Caki2 (cell line): ENCODE results near the gene HS3ST5. TPM values are rescaled to one million over a fixed set of nuclear protein-coding genes. Genes with fewer than 3 reads are reported as not detected.

ENCODE experiments used
- DNase-seq: peaks from one replicate; pipeline ENCODE4 v3.0.0-alpha.2; 2015; ENCODE audit warnings: low read depth
- in situ Hi-C: cut with HindIII; loops from 2 replicates; pipeline ENCODE4 v1.10.0; 2016; ENCODE audit warnings: low sequenced_read_pairs, low pct_unique_long_range_greater_than_20kb, mixed read lengths
- total RNA-seq: library from RNA; depleted of rRNA; stranded (reverse); fragments of >200 nt; shearing (Covaris generic); gene quantifications from 2 replicates; pipeline ENCODE4 v1.2.3, GENCODE V29; 2014; ENCODE audit warnings: low replicate concordance

HS3ST5 gene
- total RNA-seq, 1 experiment from 2014 or later = not detected

DNA sequence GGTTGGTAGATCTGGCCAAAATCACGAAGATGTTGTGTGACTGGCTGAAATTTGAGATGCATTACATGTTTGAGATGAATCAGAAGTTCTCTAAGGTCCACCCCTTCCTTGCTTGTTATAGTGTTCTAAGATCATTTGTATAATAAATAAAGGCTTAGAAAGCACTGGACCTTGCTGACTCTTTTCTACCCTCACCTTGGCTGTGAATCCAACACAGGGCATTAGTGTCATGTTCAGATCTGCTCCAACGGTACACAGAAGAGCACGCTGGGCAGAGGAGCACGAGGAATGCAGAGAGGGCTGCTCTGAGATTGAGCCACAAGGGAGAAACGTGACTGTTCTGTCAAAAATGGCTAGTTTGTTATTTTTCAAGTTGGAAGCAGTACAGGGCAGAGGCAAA, 202.4 kb downstream of the HS3ST5 start:
- DNase-seq = no peak
- in situ Hi-C loops = no loop called here

DNA sequence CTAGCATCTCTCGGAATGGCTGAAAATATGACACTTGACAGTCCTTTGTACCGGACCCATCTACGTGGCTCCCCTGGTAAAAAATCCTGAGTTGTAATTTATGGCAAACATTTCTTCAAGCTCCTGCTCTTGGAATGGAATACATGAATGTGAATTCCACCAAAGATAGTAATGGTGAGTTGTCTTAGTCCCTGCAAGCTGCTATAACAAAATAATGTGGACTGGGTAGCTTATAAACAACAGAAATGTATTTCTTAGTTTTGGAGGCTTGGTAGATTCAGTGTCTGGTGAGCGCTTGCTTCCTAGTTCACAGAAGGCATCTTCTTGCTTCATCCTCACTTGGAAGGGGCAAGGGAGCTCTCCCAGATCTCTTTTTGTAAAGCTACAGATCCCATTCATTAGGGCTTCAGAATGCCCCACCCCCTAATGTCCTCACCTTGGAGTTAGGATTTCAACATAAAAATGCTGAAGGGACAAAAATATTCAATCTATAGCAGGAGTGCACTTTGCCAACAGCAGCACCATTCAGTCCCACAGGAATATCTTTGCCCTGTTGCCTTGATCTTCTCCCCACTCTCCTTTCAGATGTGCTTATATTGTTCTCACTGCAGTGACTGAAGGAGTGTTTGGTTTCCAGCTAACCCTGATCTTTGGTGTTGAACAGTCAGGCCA, 204.1 kb downstream of the HS3ST5 start:
- in situ Hi-C loops = no loop called here
- no peak for DNase-seq

DNA sequence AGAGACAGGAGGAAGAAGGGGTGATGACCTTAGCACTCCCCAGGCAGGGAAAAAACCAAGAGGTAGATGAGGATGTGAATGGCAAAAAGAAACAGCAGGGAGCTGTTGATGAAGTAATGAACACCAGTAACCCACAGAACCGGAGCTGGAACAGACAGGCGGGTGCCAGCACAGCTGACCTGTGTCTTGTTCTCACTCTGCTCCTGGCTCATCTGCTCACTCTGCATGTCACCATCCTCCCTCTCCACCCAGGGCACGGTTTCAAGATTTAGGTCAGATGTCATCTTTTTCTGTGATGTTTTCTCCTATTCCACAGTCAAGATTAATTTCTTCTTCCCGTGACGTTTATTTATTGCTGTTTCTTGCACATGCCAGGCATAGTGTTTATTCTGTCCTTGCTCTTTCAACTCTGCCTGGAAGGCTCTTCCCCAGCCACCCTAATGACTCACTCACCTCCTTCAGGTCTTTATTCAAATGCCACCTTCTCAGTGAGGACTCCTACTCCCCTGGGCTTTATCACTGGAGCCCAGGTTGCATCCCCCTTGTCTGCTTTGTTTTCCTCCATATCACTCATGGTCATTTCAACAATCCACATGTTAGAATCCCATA, 207.4 kb downstream of the HS3ST5 start:
- in situ Hi-C loops = no loop called here
- no peak for DNase-seq

DNA sequence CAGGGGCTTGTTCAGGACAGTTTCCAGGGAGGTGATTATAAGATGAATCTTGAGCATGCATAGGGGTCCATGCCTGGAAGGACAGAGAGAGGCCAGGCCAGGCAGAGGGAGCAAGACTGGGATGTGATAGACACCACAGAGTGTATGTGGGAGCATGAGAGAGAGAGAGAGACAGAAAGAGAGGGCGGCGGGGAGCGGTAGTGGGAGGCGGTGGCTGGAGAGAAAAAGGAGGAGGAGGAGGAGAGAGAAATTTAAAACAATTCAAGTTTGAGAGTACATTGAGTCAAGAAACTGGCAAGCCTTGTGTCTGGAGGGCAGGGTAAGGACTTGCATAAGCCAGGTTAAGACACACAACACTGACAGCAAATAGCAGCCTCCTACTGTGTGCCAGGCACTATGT, 209.0 kb downstream of the HS3ST5 start:
- DNase-seq = no peak
- in situ Hi-C loops = no loop called here

DNA sequence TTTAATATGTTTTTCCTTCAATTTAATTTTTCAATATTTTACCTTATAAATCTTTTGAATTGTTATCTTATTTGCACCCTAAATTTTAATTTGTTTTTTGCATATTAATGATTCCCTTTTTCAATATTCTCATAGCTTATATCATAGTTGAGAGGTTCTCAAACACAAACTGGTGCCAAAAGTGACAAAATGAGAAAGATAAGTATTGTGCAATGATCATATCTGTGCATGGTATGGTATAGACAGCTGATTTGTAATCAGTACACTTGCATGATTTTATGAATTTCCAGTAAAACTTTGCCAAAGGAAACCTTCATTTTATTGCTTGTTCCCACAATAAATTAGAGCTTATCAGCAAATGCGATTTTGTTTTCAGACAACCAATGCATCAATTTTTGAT, 210.9 kb downstream of the HS3ST5 start:
- in situ Hi-C loops = no loop called here
- DNase-seq = no peak

DNA sequence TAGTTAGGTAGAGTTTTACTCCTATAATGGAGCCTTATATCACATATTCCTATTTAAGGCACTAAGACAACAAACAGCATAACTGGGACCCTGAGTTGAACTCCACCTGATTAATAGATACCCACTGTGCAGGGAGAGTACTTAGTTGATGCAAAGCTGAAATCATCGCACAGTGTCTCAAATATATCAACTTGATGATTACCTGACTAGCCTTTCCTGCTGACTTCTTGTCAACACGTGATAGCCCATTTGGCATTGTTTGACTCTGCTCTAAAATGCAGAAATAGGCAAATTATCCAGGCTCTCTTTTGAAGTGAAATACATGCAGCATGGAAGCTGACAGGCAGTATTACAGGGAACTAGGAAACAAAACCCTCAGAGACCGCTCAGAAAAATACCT, 217.2 kb downstream of the HS3ST5 start:
- in situ Hi-C loops = no loop called here
- DNase-seq = no peak

DNA sequence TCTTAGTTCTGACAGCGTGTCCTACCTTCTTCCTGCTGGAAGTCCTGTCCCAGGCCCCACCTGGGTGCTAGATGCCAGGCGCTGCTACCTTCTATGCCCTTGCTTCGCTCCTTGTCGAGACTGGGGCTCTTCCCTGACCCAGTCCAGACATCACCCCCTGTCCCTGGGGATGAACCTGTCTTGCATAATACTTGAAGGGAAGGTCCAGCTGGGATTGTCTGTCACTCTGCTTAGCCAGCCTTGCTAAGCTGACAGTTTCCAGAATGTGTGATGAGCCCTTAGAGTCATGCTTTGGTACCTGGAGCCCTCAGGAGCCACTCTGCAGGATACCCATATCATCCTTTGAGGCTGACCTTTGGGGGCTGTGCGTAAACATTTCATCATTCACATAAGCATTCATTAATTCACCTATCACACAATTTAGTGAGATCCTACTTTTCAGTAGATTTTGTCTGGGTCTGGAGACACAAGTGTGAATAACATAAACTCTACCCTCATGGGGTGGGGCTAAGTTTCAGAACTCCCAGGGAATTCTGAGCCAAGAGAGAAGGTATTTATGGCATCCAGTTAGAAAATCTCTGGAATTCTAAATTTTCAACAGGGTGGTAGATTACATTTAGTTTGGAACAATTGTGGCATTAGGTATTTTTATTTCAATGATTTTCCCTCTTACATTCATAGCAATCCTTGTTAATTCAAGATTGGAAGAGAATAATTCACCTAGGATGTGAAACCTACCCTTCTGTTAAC, 220.7 kb downstream of the HS3ST5 start:
- no peak for DNase-seq
- in situ Hi-C loops = no loop called here

DNA sequence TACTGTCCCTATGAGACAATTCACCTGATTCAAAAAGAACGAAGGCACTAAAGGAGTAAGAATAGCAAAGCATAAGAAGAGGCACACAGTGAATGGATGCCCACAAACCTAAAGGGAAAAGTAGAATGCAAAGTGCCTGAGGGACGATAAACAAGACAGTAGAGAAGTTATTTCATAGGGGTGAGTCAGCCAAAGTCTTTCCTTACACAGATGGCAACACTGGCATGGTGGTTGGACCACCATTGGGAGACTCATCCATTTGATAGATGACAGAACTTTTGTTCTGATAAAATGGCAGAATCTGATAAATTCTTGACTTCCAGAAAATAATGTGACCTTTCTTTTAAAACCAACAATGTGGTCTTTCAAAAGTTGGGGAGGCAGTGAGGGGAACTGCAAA, 223.8 kb downstream of the HS3ST5 start:
- in situ Hi-C loops = no loop called here
- no peak for DNase-seq

DNA sequence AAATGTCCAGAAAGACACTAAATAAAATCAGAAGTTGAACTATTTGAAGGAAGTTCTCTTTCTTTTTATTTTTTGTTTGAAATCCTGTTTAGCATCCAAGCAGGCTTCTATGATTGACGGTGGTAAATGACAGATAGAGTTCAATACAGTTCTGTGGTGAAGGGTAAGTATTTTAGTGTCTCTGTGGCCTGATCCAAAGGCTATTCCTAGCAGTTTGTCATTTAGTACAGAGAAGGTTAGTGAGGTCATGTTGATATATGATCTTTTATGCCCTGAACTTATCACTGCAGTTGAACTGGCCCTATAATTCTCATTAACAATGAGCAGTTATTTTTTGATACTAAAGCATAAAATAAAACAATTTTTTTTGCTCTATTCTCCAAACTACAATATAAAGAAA, 227.2 kb downstream of the HS3ST5 start:
- no peak for DNase-seq
- in situ Hi-C loops = no loop called here

DNA sequence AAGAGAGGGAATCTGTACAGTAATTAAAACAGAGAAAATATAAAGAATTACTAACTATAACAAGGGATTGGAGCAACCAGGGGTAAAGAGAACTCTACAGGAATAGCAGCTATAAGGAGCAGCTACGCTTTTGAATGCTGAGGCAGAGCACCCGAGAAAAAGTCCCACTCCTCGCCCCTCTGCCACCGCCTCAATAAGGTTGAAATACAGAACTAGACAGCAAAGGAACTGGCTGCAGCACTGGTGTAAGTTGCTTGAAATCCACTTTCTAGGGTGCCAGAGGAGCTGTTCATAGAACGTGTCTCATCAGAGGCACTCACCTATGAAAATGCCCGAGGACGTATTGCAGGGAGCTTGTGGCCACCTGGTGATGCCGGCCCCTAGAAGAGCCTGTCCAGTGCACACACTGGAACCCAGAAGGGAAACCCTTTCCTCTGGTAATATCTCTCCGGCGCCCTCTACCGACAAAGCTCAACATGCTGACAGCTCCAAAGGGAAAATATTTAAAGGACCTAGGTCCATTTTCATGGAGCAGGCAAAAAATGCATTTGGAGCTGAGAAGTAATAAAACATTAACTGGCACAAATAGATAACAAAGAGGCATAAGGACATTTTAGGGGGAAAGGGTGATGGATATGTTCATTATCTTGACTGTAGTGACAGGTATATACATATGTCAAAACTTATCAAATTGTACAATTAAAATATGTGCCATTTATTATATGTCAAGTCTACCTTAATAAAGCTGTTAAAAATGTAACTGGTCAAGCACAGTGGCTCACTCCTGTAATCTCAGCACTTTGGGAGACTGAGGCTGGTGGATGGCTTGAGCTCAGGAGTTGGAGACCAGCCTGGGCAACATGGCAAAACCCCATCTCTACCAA, 234.5 kb downstream of the HS3ST5 start:
- in situ Hi-C loops = no loop called here
- DNase-seq = peak; percentile 26

DNA sequence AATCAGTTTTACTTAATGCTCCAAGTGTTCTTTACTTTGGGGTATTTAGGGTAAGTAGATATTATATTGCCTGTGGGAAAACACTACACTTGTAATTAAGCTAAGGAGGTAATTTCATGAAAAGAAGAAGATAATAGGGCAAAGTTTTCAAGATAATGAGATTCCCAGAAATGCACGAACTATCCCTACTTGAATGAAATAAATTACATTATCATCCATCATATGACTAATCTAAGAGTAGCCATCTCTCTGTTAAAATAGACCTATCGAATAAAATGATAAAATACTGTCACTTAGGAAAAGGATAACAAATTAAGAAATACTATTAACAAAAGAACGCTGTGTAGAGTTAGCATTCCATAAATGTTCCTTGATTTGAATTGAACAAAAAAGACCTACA, 236.8 kb downstream of the HS3ST5 start:
- in situ Hi-C loops = no loop called here
- no peak for DNase-seq

DNA sequence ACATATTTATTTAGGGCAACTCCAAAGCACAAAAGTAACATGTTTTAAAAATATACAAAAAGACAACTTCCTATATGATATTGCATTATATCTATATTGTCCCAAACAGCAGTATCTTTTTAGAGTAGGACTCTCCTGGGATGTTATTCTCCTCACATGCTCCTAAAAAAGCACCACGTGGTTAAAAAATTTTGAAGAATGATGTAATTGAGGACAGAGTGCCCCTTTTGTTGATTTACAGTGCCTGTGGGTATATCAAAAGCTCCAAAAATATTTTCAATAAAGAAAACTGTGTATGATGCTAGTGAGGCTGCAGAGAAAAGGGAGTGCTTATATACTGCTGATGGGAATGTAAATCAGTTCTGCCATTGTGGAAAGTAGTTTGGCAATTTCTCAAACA, 241.6 kb downstream of the HS3ST5 start:
- in situ Hi-C loops = no loop called here

DNA sequence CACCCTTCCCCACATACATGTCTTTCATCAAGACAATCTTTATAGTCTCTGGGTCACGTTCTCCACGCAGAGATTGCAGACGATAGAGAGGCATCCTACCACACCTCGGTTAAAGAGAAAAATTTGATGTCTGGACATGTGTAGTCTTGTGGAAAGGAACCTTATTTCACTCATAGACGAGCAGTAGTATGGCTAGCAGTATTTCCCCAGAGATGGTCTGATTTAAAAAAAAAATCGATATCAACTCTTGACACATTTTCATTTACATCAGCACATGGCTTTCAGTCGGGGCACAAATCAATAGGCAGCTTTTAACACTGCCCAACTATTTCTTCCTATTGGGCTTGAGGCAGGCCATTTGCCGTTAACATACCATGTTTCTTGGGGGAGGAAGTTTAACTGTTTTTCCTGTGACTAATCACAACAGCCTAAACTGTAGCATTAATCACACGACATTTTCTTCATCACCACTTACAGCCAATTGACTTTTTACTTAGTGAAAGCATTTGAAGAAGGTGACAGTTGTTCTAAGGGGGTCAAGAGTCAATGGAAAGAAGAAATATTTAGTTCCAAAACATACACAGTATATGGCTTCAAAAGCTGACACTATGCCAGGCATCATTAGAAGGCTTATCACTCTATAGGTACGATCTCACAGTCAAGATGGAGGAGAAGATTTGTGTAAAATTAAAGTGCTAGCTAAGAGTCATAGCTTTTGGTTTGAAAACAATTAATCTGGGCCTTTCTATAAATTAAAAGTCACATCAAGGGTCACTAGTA, 242.4 kb downstream of the HS3ST5 start:
- in situ Hi-C loops = no loop called here
- DNase-seq = no peak

More for the DNA sequence above, 241.6 kb downstream of the HS3ST5 start:
- DNase-seq = no peak

DNA sequence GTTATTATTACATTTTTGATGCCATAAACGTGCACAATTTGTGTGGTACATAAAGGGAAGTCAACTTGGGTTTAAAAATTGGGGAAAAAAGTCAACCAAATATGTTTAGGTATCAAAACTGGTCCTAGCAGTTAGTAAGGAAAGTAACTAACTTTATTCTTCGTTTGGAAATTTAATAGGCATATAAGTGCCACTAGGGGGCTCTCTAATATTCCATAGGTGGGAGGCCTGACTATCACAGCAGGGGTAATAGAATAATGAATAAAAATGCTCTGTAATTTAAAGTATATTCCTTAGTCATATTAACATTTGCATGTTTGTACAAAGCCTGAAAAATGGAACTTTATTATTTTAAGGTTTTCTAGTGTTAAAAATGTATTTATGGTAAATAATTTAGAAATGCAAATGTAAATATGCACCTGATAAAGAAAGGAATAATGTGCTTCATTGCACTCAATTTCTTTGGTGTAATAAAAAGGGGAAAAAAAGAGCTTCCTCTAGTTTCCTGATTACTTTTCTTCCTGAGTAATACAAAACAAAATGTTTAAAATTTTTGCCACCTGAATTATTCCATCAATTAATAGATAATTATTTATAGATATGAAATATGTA, 246.2 kb downstream of the HS3ST5 start:
- peak; percentile 4 for DNase-seq
- in situ Hi-C loops = no loop called here

DNA sequence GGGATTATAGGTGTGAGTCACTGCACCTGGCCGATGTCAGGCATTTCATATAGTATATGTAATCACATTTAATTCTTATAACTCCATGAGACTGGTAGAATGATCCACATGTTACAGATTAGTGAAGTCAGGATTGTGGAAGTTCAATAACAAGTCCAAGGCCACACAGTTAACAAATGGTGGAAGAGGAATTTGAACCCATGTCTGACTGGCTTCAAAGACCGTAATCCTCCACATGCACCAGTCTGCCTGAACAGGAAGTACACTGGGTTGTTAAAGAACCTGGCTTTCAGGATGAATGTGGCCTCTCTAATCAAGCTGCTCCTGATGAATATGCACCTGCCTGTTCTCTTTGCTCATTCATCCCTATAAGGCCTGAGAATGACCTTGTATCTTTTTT, 249.9 kb downstream of the HS3ST5 start:
- in situ Hi-C loops = no loop called here
- DNase-seq = no peak

DNA sequence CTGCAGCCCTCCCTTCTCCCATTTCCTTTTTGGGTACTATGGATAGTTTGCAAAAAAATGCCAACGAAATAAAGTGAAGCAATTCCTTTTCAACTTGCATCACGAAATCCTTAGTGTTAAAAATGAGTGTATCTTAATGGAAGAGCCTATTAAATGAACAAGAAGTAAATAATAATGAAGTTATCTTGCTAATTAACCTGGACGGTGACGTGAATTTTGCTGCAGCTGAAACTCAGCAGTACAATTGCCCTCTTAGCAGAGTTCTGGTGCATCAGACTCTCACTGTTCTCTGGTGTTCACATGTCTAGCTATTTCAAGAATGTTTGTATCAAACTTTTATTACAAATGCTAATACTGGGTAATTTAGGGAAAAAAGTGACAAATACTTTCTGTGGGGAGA, 252.2 kb downstream of the HS3ST5 start:
- no peak for DNase-seq
- in situ Hi-C loops = no loop called here

DNA sequence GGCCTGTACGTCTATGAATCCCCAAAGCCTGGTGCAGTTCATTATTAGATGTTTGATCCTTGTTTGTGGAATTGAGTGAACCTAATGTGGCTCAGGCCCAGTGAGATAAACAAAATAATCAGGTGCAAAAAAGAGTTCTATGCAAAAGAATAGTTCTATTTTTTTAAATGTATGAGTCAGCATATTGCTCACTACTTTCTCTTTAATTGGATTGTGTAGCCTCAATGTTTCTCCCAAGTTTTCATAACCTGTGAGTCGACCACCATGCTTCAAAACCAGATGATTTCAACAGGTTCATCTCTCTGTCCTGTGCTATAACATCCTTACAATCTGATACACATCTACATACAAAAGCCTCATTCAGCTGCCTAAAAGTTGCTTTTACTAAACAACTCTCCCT, 255.3 kb downstream of the HS3ST5 start:
- DNase-seq = no peak
- in situ Hi-C loops = no loop called here

DNA sequence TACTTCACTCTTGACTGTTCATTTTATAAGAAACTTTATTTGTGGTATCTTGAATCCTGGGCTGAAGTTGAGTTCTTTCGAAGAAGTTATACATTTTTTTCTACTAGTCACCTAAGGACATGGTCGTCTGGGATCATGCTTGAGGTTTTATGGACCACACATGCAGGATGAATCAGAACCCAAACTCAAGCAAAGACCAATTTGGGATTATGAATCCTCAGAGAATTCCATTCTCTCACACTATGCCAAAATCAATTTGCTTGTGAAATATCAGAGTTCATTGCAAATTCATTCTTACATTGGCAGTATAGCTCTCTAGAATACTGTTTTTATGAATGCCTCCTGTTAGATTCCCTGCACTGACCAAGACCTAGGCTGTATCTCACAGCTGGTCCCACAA, 257.6 kb downstream of the HS3ST5 start:
- no peak for DNase-seq
- in situ Hi-C loops = no loop called here
